HCT116 (cell line): ENCODE data around the gene ATG12. TPM values are rescaled to one million over a fixed set of nuclear protein-coding genes. Genes with fewer than 3 reads are reported as not detected.

Experiments
- ATAC-seq: fragments of 200-7000 bp; cut with Tn5 transposase; 2 replicates; pipeline ENCODE4 v1.9.1; 2020; ENCODE audit warnings: mild to moderate bottlenecking, moderate library complexity
- BruUV-seq: library from RNA; stranded (reverse); fragments of 400-500 nt; replicated peaks from 2 replicates; lab custom pipeline; 2021; lab: Mats Ljungman, UMichigan
- CTCF ChIA-PET: fragments of 300-600 bp; sonication (Branson Sonifier 250); formaldehyde crosslinking; loops from one replicate; lab custom pipeline; 2021; ENCODE audit warnings: antibody characterized with exemption; lab: Charles Lee
- POLR2A ChIA-PET: fragments of 300-600, 350-600 bp; sonication (Branson Sonifier 250); formaldehyde crosslinking; loops from one replicate; lab custom pipeline; 2021; ENCODE audit warnings: antibody characterized with exemption; lab: Charles Lee
- RAD21 ChIA-PET, 2 experiments: fragments of 300-600 bp; sonication (Branson Sonifier 250); formaldehyde crosslinking; loops; one replicate each; lab custom pipeline; 2023; ENCODE audit warnings: low total read pairs in 2 of 2; ENCODE audit not compliant: uncharacterized antibody in 2 of 2, unreplicated experiment in 2 of 2, low non-redundant PET in 1 of 2; lab: Charles Lee
- DNase-seq: peaks from one replicate; pipeline ENCODE4 v3.0.0-alpha.2; 2010; ENCODE audit warnings: low read depth, low spot score
- H2AFZ ChIP-seq: fragments of 200-600 bp; shearing (Covaris generic), sonication (generic); 2 replicates; pipeline ENCODE4 v1.6.1; 2017; ENCODE audit warnings: low read depth, mixed run types, mixed read lengths, antibody characterized with exemption, low read length; ENCODE audit not compliant: poor library complexity, severe bottlenecking
- H3K27ac ChIP-seq: 2 replicates; pipeline ENCODE4 v1.5.1; 2012; ENCODE audit warnings: low read depth, low read length
- H3K27me3 ChIP-seq: fragments of 200-600 bp; sonication (generic); 2 replicates; pipeline ENCODE4 v1.6.1; 2016; ENCODE audit warnings: mixed run types, low read length, mixed read lengths; ENCODE audit not compliant: insufficient read depth
- H3K36me3 ChIP-seq, 2 experiments: fragments of 200-500 bp in 1 of 2; fragments of 200-600 bp in 1 of 2; sonication (Bioruptor generic) in 1 of 2; sonication (generic) in 1 of 2; 2 replicates each; pipeline versions ENCODE4 v1.5.1 to v1.6.1; 2014 to 2016; ENCODE audit warnings: low read length in 2 of 2, inconsistent platforms in 1 of 2, mixed read lengths in 1 of 2, mixed run types in 1 of 2; ENCODE audit not compliant: insufficient read depth in 2 of 2, control insufficient read depth in 1 of 2
- H3K4me1 ChIP-seq, 2 experiments: fragments of 200-600 bp in 1 of 2; sonication (generic) in 1 of 2; 2 replicates each; pipeline versions ENCODE4 v1.5.1 to v1.6.1; 2012 to 2017; ENCODE audit warnings: low read length in 2 of 2, inconsistent platforms in 1 of 2, mild to moderate bottlenecking in 1 of 2, mixed read lengths in 1 of 2, mixed run types in 1 of 2, moderate library complexity in 1 of 2; ENCODE audit not compliant: insufficient read depth in 2 of 2, control insufficient read depth in 1 of 2
- H3K4me2 ChIP-seq: fragments of 200-600 bp; sonication (generic); 2 replicates; pipeline ENCODE4 v1.6.1; 2017; ENCODE audit warnings: mixed run types, low read length, mixed read lengths
- H3K4me3 ChIP-seq, 2 experiments: fragments of 200-600 bp in 1 of 2; sonication (generic) in 1 of 2; replicated peaks in 1 of 2; 2 replicates each; pipeline ENCODE4 v1.5.1; 2011 to 2016; ENCODE audit warnings: low read length in 2 of 2, control low read depth in 1 of 2, low read depth in 1 of 2, mild to moderate bottlenecking in 1 of 2, mixed read lengths in 1 of 2, mixed run types in 1 of 2
- H3K79me2 ChIP-seq: fragments of 200-600 bp; sonication (generic); 2 replicates; pipeline ENCODE4 v1.6.1; 2017; ENCODE audit warnings: mild to moderate bottlenecking, mixed run types, low read length, moderate library complexity, mixed read lengths; ENCODE audit not compliant: insufficient read depth
- H3K9ac ChIP-seq: fragments of 200-600 bp; sonication (generic); 2 replicates; pipeline ENCODE4 v1.6.1; 2016; ENCODE audit warnings: low read length, mixed read lengths
- H3K9me2 ChIP-seq: fragments of 200-600 bp; sonication (generic), shearing (Covaris generic); 2 replicates; pipeline ENCODE4 v1.6.1; 2017; ENCODE audit warnings: mixed run types, mild to moderate bottlenecking, moderate library complexity; ENCODE audit not compliant: insufficient read depth
- H3K9me3 ChIP-seq, 2 experiments: fragments of 200-500 bp in 1 of 2; fragments of 200-600 bp in 1 of 2; sonication (Bioruptor generic) in 1 of 2; sonication (generic) in 1 of 2; 2 replicates each; pipeline ENCODE4 v1.6.1; 2014 to 2017; ENCODE audit warnings: low read length in 2 of 2, mixed read lengths in 2 of 2, inconsistent platforms in 1 of 2, low read depth in 1 of 2, mild to moderate bottlenecking in 1 of 2, mixed run types in 1 of 2, moderate library complexity in 1 of 2; ENCODE audit not compliant: control insufficient read depth in 1 of 2, insufficient read depth in 1 of 2
- H4K20me1 ChIP-seq: fragments of 200-600 bp; sonication (generic), shearing (Covaris generic); 2 replicates; pipeline ENCODE4 v1.6.1; 2017; ENCODE audit warnings: mixed run types, mild to moderate bottlenecking, moderate library complexity; ENCODE audit not compliant: insufficient read depth
- CTCF ChIP-seq, 3 experiments: fragments of 200-600 bp in 1 of 3; sonication (generic) in 1 of 3; IDR thresholded peaks in 2 of 3; conservative IDR thresholded peaks in 1 of 3; 2 replicates each; pipeline ENCODE4 v1.5.1; 2012 to 2017; ENCODE audit warnings: low read depth in 2 of 3, low read length in 2 of 3, antibody characterized with exemption in 1 of 3, borderline replicate concordance in 1 of 3, control low read depth in 1 of 3, mild to moderate bottlenecking in 1 of 3, mixed read lengths in 1 of 3, mixed run types in 1 of 3, moderate library complexity in 1 of 3; ENCODE audit not compliant: insufficient read depth in 1 of 3
- REST ChIP-seq: IDR thresholded peaks from 2 replicates; pipeline ENCODE4 v1.6.1; 2012; ENCODE audit warnings: low read depth
- SP1 ChIP-seq: IDR thresholded peaks from 2 replicates; pipeline ENCODE4 v1.6.1; 2012; ENCODE audit warnings: low read depth
- TCF7L2 ChIP-seq: IDR thresholded peaks from 2 replicates; pipeline ENCODE4 v1.7.0; 2011; ENCODE audit warnings: borderline replicate concordance, inconsistent platforms; ENCODE audit not compliant: insufficient read depth, insufficient read length; ENCODE audit errors: extremely low read depth
- ZFX ChIP-seq: fragments of 450-650 bp; IDR thresholded peaks from 2 replicates; pipeline ENCODE4 v1.6.1; 2017
- intact Hi-C: fragments of 100-400 bp; cut with micrococcal nuclease; formaldehyde crosslinking; loops from 2 replicates; pipeline ENCODE4 v1.10.0; 2022
- total RNA-seq: library from RNA; stranded (reverse); gene quantifications from one replicate; pipeline ENCODE4 v1.2.1, GENCODE V29; 2021; ENCODE audit not compliant: unreplicated experiment

Gene ATG12
- total RNA-seq, 1 experiment from 2014 or later: 270 TPM

- H3K4me3 ChIP-seq: peak overlapping the region; percentile 83 to 87
- H3K27me3 ChIP-seq: no peaks in the 10 kb centered on the region
- peak overlapping the region; percentile 96 for H3K27ac ChIP-seq
- peaks cover 96% of the 10 kb centered on the region for H3K79me2 ChIP-seq
- no peak overlapping the region for H2AFZ ChIP-seq
- no TSS peak for BruUV-seq
- no peaks in the 10 kb centered on the region for H3K9me3 ChIP-seq
- ChIA-PET RAD21 (no interaction called here), CTCF (no interaction called here), POLR2A (no interaction called here)
- H3K4me1 ChIP-seq: peaks cover 51 to 70% of the 10 kb centered on the region in 2 experiments
- peak overlapping the region; percentile 91 for H3K4me2 ChIP-seq
- peaks cover 0 to 5% of the 10 kb centered on the region in 2 experiments; a peak in 2 of 4 replicates for H3K36me3 ChIP-seq
- H4K20me1 ChIP-seq: no peaks in the 10 kb centered on the region
- TF ChIP-seq ZFX (no peak), SP1 (no peak), CTCF (IDR thresholded peaks at IDR 0.05 in 2 of 3, conservative IDR thresholded peaks at IDR 0.05 in 1 of 3; ENCODE audit: borderline replicate concordance in 1 of 3, insufficient read depth in 1 of 3, low read depth in 2 of 3, low read length in 2 of 3) (no peak), REST (no peak), TCF7L2 (peak; percentile 28)
- DNase-seq (no peak), ATAC-seq (no peak)
- H3K9me2 ChIP-seq: no peaks in the 10 kb centered on the region
- H3K9ac ChIP-seq: peak overlapping the region; percentile 82
- intact Hi-C loops: no loop called here
These were observed 3.0 kb upstream of the ATG12 start for GRCh38 chr5:115844321-115844817.
